Jurkat, Clone E6-1 (cell line): ENCODE results near the gene MTMR4.
A peak's percentile ranks its signal among the peaks of the same experiment; 100 is the strongest.

ENCODE experiments used
- DNase-seq: peaks from one replicate; pipeline ENCODE4 v3.0.0-alpha.2; 2011; ENCODE audit warnings: low read depth, low spot score
- H3K4me3 ChIP-seq: 2 replicates; pipeline ENCODE4 v1.5.1; 2011; ENCODE audit warnings: mild to moderate bottlenecking, low read length, control low read depth, moderate library complexity

The MTMR4 gene

DNA sequence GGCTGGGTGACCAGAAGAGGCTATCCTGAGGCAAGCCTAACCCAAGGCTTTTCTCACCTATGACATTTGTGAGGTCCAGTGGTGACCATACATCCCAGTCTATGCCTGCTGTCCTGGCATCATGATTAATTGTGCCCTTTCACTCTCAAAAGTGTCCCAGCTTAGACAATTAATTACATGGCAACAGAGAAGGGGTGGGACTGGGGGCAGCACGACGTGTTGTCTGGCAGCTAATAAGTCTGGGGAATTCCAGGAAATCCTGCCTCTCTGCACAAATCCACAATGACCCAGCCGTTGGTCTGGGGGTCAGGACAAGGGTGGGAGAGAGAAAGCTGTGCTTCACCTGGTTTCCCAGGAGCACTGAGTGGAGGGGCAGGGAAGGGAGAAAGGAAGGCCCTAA lies 14.0 kb upstream of the MTMR4 start:
- no peak for DNase-seq

DNA sequence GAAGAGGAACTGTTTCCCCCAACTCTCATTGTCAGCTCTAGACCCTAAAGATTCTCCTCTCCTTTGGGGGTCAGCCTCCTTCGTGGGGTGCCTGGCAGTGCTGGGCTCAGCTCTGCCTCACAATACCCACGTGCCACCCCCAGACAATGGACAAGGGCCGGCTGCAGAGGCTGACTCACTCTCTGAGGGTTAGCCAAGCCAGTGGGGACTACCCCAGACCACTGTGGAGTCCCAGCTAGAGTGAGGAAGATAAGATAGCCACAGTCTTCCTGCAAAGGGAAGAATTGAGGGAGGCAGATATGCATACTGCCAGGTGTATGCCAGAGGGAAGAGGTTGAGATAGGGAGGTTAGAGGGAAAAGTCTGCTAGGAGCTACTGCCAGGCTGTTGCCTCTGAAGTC lies 13.5 kb upstream of the MTMR4 start:
- H3K4me3 ChIP-seq: no peak overlapping the region
- DNase-seq: no peak

More for the DNA sequence above, 14.0 kb upstream of the MTMR4 start:
- H3K4me3 ChIP-seq: no peak overlapping the region

DNA sequence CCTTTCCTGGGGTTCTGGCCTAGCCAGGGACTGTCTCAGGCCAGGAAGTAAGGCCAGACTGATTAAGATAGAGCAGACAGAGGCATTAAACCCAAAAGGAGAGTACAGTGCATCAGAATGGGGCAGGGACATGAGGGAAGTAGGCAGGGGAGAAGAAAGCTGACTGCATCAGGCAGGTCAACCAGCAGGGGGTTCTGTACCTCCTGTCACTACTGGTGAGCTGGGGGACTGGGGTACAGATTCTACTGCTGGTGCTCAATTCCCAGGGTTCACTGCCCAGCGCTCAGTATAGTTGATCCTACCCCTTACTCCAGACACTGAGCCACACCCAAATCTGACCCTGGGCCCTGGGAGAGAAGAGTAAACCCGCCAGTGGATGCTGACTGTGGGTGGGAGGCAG lies 12.9 kb upstream of the MTMR4 start:
- DNase-seq: no peak

DNA sequence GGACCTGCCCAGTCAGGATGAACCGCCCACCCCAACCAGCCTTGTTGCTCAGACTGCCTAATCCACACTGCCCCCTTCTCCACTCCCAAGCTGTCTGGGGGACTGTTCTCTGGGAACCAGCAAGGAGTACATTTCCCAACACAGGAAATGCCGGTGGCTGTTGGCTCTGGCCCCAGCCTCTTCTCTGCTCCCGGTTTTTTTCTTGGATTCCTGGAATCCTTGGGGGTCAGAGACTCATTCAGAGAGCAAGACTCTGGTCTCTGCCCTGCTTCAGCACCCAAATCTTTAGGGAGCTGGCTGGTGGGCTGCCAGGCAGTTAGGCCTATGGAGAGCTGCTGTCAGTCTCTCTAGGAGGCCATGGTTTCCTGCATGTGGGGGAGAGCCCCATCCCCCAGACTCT lies 10.8 kb upstream of the MTMR4 start:
- no peak overlapping the region for H3K4me3 ChIP-seq
- DNase-seq: no peak

More for the DNA sequence above, 12.9 kb upstream of the MTMR4 start:
- no peak overlapping the region for H3K4me3 ChIP-seq

DNA sequence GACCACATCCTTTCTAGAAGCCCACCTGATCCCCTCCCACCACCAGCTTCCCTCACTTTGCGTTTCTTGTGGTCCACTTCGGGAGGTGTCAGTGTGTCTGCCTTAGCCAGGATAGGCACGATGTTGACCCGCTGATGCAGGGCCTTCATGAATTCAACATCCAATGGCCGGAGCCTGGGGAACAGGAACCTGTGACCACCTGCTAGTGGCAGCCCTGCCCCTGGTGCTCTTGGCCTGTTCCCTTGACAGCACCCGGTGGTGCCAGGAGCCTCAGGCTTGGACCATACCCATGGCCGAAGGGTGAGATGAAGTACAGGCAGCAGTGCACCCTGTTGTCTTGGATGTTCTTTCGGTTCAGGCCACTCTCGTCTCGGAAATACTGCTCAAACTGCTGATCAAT lies 7.2 kb upstream of the MTMR4 start:
- DNase-seq: no peak
- H3K4me3 ChIP-seq: no peak overlapping the region

DNA sequence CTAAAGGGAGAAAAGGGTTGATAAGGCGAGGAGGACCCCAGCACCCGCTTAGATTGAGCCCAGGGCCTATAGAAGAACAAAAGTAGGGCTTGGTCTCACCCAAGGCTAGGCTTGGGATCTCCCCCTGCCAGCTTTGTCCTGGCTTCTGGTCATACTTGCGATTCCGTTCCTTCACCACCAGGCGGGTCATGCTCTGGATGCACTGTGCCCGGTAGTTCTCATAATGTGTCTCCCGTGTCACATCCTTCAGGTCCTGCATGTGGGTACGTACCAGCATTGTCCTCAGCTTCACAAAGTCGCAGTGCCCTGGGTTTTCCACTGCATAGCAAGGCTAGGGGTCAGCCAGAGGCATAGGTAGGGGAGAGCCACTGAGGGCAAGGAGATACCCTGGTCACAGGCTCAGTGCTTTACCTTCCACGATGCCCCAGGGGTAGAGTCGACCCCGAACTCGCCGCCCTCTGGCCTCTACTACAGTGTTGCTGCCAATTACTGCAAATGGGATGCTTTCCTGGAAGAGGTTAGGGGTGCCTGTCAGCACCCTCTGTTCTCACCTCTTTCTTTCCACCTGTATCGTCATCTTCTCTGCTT lies 6.5 kb upstream of the MTMR4 start:
- no peak overlapping the region for H3K4me3 ChIP-seq

DNA sequence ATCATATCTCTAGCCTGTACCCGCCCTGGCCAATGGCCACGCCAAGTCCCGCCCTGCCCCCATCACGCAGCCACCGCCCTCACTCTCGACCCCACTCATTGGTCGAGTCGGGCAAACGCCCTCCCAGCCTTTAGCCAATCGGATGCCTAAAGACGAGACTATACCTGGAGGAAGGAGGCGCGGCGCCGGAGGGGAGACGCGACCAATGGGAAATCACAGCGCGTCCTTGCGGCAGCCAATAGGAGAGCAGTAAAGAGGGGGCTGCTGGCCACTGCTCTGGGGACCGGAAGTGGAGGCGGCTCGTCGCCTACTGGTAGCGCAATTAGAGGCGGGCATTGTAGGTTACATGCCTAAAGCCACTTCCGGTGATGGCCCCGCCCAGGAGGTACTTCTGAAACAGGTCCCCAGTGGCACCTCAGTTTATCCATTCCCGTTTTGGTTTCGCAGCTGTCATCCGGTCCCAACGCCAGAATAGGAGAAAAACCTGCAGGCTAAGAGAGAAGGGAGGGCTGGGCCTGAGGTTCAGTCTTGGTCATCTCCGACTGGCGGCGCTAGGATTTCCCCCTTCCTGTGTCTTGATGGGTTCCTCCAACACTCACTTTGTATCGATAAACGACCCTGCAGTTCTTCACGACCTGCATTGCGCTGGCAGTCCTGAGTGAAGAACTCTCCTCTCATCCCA lies 3.6 kb upstream of the MTMR4 start:
- H3K4me3 ChIP-seq: peak overlapping the region; percentile 95
- peak; percentile 100 for DNase-seq

More for the DNA sequence above, 6.5 kb upstream of the MTMR4 start:
- DNase-seq: no peak

DNA sequence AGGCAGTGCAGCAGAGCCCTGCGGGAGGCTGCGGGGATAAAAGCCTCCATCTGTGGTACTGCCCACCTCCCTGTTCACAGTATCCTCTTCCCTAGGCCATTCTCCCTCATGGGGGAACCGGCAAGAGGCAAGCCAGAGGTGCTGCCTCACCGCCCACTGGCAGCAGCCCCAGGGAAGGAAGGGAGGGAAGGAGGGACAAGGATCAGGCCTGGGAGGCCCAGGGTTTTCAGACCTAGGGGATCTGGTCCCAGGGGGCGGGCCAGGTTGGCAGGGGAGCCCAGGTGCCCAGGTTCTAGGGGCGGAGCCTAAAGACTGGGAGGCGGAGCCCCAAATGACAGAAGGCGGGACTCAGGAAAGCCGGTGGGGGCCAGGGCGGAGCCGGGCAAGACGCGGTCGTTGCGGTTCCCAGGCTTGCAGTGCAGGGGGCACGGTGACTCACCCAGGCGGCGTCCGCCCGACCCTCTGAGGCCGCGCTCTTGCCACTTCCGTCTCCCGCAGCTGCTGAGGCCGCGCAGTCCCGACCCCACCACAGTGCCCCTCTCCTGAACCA lies 3.0 kb upstream of the MTMR4 start:
- H3K4me3 ChIP-seq: peak overlapping the region; percentile 85
- DNase-seq: no peak

DNA sequence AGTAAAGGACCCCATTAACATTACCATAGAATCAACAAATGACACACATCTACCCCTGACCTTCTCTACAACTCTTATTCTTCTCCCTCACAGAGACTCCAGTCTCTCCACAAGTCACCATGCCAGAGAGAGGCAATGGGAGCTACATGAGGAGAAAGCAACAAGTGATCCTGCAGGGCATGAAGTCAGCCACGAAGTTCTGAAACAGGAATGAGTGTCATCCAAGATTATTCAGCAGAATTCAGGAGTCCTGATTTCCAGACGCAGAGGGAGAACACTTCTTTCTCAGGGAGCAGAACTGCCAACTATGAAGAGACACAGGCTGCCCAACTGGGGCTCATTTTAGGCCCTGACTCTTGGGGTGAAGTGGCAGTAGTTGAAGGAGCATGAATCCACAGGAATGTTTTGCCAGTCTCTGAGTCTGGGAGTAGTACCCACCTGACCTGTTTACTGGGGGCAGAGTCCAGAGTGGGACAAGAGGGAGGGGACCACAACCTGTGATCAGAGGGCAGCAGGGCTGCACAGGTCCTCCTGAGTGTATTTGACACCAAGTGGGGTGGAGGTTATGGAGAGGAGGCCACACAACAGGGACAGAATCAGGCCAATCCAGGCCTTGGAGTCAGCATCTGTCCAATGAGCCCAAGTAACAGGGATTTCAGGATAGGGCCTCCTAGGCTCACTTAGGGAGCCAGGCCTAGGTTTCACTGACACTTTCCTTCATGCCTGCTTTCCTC lies 2.4 kb upstream of the MTMR4 start:
- DNase-seq: no peak
- peak overlapping the region; percentile 85 for H3K4me3 ChIP-seq

DNA sequence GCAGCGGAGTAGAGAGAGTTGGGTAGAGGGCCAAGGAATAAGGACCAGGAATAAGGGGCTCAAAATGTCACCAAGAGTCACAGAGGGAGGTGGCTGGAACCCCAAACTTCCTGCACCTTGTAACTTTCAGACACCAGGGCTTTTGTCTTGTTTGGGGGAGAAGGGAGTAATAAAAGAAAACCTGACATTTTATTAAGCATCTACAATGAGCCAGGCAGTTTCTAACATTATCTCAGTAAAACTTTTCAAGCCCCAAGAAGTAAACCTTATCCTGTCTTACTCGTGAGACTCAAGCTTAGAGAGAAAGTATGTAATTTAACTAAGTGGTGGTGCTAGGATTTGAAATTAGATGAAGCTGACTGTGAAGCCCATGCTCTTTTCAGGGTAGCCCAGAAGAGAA lies 848 bp upstream of the MTMR4 start:
- no peak overlapping the region for H3K4me3 ChIP-seq
- DNase-seq: no peak

DNA sequence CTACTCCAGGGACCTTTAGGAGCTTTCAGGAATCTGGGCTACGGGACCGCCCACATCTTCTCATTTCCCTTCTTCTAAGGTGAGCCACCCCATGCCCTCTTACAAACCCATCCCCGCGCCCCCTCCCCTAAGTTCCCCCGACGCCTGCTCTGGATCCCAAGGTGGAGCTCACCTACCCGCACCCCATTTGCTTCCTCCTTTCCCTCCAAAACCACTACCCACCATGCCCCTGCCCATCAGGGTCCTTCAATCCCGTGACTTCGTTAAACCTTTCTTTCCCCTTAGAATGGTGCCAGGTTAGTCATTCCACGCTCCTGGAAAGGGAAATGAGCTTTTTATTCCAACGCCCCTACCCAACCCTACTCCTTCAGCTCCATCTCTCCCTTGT lies 326 bp upstream of the MTMR4 start:
- no peak for DNase-seq
- H3K4me3 ChIP-seq: peak overlapping the region; percentile 84

DNA sequence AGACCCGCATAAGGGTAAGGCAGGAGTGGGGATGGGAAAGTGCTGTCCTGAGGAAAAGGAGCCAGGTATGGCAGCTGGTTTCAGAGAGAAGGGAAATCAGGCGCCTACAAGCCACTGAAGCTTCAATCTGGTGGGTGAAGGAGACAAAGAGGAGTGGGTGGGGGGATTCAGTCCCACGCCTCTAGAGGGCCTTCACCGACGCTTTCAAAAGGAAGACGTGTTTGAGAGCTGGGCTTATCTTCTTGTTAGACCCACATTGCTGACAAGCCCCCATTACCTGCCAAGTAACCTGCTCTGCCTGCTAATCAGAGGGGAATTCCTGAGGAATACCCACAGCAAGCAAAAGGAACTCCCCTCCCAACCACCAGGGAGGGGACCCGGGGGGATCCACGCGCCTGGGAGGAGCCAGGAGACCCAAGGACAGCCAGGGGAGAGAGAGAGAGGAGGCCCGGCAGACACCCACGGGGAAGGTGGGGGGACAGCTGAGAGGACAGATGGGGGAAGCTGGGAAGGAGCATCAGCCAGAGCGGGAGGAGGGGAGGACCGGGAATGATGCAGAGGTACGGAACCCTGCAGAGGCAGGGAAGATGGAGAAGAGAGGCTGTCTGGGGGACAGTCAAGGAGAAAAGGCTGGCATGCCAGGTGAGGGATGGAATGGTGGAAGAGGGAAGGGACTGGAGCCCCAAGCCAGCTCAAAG lies 1.0 kb downstream of the MTMR4 start:
- H3K4me3 ChIP-seq: peak overlapping the region; percentile 84
- no peak for DNase-seq

DNA sequence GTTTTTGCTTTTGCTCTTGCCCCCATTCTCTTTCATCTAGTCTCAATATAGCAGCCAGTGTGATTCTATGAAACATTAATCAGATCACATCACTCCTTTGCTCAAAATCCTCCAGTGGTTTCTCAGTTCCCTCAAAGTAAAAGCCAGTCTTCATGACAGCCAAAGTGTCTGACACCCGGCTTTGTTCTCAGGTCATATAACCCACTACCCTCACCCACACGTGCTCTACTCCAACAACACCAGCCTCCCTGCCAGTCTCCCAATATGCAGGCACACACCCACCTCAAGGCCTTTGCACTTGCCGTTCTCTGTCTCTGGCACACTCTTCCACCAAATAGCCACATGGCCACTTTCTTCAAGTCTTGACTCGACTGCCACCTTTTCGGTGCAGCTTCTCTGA lies 4.4 kb downstream of the MTMR4 start:
- DNase-seq: no peak
- H3K4me3 ChIP-seq: no peak overlapping the region

DNA sequence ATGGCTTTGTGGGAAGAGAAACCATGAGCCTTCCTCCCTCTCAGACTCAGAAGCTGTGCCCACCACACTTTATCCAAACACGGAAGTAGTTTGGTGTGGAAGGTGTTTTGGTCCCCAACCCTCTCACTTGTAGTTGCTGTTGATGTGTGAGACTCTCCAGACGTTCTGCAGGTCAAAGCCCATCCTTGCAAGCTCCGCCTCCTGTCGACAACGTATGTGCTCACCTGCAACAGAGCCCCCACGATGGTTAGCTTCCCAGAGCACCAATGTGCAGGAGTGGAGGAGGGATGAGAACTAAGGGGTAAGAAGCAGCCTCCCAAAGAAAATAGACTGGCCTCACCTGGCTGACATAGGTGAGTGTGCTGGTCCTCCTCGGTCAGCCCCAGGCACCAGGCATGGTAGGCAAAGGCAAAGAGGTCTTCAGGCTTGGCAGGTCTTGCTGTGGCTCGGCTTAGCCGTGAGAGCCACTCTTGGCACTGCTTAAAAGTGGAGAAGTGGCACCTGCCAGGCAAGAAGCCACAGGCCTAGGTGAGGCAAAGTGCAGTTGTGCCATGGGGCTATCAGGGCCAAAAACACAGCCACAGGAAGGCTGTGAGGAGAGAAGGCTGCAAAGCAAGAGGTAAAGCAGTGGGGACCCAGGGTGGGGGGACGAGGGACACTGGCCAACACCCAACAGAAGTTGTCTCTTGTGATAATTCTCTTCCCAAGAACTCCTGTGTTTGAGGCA lies 5.9 kb downstream of the MTMR4 start:
- DNase-seq: no peak
- no peak overlapping the region for H3K4me3 ChIP-seq

DNA sequence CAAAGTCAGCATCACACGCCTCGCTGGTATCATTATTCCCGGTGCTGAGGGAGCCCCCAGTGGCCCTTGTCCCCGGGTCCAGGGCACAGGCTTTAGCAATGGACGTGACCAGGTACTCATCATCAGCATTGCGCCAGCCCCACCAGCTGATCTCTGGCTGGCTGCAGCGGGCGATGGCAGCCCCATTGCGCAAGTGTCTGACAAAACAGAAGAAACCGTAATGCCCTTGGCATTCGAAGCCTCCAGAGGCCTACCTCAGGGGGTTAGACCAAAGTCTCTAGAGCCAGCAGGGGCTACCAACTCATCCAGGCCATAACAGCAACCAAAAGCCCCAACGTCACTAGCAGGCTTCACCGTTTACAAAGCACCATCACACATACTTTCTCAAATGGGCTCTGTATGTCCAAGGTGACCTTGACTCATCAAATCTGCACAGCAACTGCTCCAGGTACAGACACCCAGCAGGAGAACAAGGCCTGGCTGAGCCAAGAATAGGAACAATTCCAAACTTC lies 7.3 kb downstream of the MTMR4 start:
- no peak overlapping the region for H3K4me3 ChIP-seq
- DNase-seq: no peak

DNA sequence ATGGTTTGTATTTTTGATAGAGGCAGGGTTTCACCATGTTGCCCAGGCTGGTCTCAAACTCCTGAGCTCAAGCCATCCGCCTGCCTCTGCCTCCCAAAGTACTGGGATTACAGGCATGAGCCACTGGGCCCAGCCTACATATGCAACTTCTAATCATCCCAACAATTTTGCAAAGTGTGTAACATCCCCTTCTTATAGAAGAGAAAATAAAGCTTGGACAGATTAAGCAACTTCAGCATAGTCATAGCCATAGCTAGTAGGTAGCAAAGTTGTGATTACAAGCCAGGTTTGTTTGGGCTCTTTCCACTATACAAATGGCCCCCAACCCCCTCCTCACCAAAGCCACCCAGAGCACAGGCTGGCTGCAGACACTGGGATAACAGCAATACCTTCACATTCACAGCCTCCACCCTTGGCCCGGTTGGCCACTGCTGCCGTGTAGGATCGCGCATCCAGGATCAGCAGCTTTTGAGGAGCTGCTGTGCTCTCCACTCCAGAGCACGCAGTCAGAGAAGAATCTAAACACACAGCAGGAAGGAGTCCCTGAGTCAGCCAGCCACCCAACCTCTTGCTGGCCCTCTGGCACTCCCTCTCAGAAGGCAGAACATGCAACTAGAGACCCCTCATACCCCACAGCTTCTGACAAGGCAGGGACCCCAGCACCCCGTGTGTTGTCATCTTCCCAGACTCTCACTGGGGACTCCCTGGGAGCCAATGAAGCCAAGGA lies 7.9 kb downstream of the MTMR4 start:
- no peak for DNase-seq
- H3K4me3 ChIP-seq: no peak overlapping the region

DNA sequence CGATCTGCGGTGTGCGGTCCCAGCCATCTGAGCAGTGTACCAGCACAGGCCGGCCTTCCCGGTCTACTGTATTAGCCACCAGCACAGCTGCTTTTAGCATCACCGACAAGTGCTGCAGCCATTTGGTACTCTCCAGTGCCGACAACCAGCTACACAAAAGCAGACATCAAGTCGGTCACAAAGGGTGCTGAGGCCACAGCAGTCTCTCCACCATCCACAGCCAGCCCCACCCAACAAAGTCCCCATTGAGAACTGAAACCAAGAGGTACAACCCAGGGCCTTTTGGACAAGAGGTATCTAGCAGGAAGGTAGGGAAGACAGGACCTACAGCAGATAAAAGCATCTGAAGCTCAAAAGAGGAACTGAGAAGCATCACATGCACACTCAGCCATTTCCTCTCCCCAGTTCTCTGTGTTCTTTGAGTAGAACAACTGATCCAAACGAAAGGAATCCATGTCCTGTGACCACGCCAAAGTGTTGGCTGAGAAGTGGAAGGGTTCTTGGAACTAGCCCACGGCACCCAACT lies 9.5 kb downstream of the MTMR4 start:
- DNase-seq: no peak
- no peak overlapping the region for H3K4me3 ChIP-seq

DNA sequence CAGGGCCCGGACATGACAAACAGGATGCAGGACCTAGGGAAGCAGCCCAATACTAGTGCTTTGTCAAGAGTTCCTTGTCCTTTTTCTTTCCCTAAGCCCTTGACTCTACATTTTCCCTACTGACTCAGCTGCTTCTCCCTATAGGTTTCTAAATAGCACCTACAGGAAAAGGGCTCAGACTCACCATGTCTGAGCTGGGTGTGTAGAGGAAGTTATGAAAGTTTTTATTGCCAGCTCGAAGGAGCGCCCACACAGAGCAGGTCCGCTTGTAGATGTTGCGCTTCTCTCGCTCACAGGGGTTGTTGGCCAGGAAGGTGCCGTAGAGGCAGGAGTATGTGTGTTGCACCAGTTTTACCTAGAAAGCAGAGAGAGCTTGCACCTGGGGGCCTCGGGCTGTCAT lies 10.6 kb downstream of the MTMR4 start:
- no peak for DNase-seq
- no peak overlapping the region for H3K4me3 ChIP-seq
